GM12874 (cell line): ENCODE data around the gene RSPO4.

Source experiments
- CTCF ChIP-seq: IDR thresholded peaks from 2 replicates; pipeline ENCODE4 v1.5.1; 2011; ENCODE audit warnings: low read depth, mild to moderate bottlenecking, control low read depth, low read length, moderate library complexity; ENCODE audit not compliant: insufficient read depth

The RSPO4 gene

GRCh38 chr20:1001911-1002681 lies at the start of gene RSPO4:
RSPO4 (minus strand) TSS chr20:1002311; CDS start chr20:1002164, 147 bp downstream.
- no peak for TF ChIP-seq CTCF

GRCh38 chr20:1050440-1050839 lies 48.3 kb upstream of the RSPO4 start:
- no peak for TF ChIP-seq CTCF

- TF ChIP-seq CTCF = no peak
Measured at GRCh38 chr20:1045860-1046418, 43.8 kb upstream of the RSPO4 start.

GRCh38 chr20:1041845-1042390 lies 39.8 kb upstream of the RSPO4 start:
- TF ChIP-seq CTCF = no peak

GRCh38 chr20:1038205-1038604 lies 36.1 kb upstream of the RSPO4 start:
- no peak for TF ChIP-seq CTCF

GRCh38 chr20:1037039-1037438 lies 34.9 kb upstream of the RSPO4 start:
- no peak for TF ChIP-seq CTCF

- no peak for TF ChIP-seq CTCF
Measured at GRCh38 chr20:1035466-1035865, 33.4 kb upstream of the RSPO4 start.
